Glomerular endothelial cell (primary cell): ENCODE data around the gene WLS. TPM values are rescaled to one million over a fixed set of nuclear protein-coding genes. Genes with fewer than 3 reads are reported as not detected.

Source experiments
- DNase-seq: peaks from one replicate; pipeline ENCODE4 v3.0.0-alpha.2; 2011; ENCODE audit warnings: low read depth, low spot score; ENCODE audit errors: extremely low read depth
- total RNA-seq: library from RNA; depleted of rRNA; stranded (reverse); fragments of >200 nt; gene quantifications from 2 replicates; pipeline ENCODE4 v1.2.3, GENCODE V29; 2015

Gene WLS
- total RNA-seq, 1 donor from 2014 or later: 99.6 TPM

DNA sequence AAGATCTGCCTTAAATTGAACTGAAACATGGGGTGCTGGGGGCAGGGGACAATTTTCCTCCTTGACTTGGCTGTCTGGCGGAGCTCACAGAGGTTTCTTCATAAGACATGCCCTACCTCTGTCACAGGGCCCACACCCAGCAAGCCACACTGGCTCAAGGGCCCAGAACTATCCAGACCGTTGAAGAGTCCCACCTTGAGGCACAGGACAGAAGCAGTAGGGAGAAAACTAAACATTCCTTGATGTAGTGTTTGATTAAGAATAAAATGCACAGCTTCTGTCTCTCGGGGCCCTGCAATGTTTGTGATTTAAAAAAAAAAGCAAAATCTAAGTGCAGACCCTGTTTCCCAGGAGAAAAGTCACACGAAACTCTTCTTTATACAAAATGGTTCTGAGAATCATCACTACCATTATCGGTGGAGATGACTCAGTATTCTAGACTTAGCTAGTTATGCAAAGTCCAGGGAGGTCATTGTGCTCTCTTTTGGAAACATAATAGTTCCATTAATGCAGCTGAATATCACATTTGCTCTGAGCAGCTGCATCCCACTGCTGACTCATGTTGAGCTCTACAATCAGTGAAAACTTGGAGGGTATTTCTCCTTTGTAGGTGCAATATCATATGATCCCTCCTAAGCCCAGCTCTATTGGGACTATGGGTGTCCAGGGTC, 128.3 kb downstream of the WLS start:
- no peak for DNase-seq

DNA sequence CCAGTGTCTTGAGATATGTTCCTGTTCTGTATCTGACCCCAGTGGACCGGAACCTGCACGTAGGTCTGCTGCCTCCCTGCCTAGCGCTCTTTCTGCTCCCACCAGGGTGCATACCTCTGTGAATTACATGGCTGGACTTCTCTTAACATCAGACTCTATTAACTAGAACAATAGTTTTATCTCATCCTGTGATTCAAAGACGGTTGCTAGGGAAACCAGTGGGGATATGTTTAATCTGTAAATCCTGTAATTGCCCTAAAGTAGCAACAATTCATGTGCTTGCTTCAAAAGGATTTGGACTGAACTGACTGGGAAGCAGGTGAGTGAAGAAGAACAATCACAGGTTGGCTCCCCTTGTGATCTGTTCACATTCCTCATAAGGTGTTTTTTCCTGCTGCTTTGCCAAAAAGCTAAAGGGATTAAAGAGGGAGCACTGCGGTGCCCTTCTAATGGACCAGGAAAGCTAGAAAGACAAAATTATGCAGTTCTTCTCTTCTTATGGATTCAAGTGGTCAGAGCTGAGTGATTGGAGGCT, 129.2 kb downstream of the WLS start:
- DNase-seq: peak; percentile 29

DNA sequence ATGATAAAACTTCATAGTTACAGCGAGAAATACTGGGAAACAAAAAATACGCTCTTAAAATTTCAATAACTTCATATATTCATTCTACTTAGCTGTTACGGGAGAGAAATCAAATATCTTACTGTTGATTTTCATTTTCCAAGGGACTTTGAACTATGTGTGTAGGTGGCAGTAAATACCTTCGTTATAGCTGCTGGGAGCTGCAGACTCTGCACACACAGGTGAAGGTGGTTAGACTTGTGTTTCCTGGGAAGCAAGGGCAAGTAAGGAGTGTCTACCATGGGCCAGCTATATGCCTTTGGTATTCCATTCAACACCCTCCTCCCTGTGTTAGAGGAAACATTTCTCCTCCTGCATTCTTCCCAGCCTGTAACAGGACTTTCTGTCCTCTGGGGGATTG, 130.5 kb downstream of the WLS start:
- DNase-seq: no peak

DNA sequence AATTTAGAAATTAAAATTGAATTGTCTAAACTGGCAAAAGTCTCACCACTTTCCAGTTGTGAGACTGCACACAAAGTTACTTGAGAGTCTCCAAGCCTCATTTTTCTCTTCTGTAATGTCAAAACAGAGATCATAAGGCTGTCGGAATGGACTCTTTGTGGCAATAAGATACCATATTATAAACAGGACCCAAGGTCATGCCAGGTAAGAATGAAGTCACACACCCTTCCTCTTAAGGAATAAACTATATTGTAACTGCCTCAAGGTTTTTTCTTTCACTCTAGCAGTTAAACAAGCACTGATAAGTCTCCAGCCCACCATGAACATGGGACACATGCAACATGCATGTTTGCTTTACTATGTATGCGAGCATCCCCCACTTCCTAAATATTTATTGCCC, 131.8 kb downstream of the WLS start:
- DNase-seq: no peak

DNA sequence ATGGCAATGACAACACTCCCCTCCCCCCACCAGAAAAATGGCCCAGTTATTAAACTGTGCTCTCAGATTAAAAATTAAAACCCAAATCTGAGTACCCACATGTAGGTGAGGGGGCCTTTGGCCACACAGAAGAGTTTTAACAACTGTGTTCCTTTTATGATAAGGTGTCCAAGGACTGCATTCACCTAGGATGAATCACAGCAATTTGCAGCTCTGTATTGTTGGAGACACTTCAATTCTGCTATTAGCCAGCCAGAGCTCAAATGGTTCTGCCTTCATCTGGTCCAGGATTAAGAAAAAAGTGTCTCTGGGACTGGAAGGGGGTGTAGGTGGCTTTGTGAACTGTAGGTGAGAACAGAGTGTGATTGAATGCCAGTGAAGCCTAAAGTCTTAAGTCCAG, 138.6 kb downstream of the WLS start:
- no peak for DNase-seq

DNA sequence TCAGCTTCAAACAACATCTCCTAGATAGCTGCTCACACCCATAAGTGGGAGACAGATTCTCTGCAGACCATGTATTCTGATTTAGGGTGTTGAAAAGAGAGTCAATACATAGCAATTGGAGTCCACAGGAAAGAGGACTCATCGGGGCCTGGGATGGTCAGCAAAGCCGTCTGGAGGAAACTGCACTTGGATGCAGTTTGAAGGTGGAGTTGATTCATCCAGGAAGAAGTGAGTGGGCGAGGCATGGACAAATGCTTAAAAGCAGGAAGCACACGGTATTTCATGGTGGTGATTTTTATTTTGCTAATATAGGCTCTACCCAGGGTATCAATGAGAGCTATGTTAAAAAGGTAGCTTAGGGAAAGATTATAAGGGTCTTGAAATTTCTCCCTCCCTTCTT, 145.1 kb downstream of the WLS start:
- peak; percentile 3 for DNase-seq

DNA sequence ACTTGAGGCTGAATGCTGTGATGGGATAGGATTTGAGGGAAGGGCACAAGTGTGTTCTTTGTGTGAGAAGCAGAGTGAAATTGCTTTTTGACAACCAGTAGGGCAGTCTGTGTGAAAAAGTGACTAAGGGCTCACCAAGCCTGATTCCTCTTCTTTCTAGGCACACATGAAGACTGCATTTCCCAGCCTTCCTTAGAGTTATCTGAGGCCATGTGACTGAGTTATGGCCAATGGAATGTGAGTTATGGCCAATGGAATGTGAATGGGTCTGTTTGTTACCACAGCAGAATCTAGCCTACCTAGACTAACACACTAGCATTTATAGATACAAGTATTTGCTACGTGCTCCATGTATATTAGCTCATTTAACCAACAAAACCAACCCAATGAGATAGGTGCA, 146.6 kb downstream of the WLS start:
- no peak for DNase-seq

DNA sequence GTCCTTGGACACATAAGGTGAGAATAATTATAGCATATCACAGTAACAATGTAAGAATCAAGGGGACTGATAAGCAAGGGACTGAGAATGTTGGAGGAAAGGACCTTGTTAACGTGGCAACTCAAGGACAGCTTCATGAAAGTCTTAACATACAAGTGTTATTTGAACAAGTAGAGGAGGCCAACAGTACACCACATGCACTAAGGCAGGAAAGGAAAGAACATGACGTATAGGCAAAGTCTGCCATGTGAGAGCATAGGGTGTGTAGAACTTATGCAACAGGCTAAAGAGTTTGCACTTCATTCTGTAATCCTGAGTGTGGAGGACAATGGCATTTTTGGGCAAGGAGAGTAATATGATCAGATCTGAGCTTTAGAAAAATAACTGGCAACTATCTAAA, 148.6 kb downstream of the WLS start:
- no peak for DNase-seq

DNA sequence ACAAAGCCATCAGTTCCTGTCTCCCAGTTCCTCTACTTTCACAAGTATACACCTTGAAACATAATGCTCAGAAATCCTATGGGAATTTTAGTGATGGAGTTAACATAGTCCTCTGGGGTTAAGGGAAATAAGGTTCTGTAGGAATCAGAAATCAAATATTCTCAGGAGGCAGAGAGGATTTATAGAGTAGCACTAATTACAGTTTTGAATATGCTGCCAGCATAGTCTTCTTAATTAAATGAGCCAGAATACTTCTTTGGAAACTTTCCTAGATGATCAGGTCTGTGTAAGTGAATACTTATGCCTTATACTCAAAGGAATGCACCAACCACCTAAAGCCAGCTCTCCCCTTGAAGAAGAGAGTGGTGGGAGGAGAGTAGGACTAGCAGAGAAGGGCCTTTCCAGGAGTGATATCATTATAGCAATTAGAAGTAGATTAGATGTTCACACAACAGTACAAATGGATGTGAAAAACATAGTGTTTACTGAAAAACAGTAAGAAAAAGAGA, 150.5 kb downstream of the WLS start:
- no peak for DNase-seq

DNA sequence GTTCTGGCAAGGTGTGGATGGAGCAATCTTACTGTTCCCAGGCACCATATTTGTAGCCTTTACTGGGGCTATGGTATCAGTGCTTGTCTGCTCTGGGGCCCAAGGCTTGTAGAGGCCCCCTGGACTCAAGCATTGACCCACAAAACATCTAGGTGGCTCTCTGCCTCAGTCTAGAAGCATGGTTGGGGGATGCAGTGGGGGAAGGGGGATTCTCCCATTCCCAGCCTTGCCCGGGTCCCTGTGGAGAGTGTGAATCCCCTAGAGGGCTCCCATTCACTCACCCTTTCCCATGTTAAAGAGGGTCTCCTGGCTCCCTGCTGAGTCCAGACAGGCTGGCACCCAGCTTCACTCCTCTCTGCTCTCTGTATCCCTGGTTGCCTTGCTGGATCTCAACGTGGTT, 153.7 kb downstream of the WLS start:
- no peak for DNase-seq

Other genes starting within 250 kb of the WLS start
- gene DIRAS3, start 181.9 kb downstream of the WLS start, total RNA-seq: 6.2 and 7.9 TPM in 2 replicates
- gene RPE65, start 217.4 kb upstream of the WLS start, total RNA-seq: not detected in 2 replicates